Mucosa of descending colon (tissue), 3 donors: ENCODE results near the gene PPP2R2D. TPM values are rescaled to one million over a fixed set of nuclear protein-coding genes. Genes with fewer than 3 reads are reported as not detected.

Experiments used
- ATAC-seq: fragments of 200-7000 bp; cut with Tn5 transposase; one replicate; pipeline ENCODE4 v1.9.1; 2020; ENCODE audit warnings: mild to moderate bottlenecking, moderate library complexity
- DNase-seq, 3 donors: peaks; one replicate each; pipeline ENCODE4 v3.0.0-alpha.2; 2020
- H3K36me3 ChIP-seq: fragments of 200-600 bp; one replicate; pipeline ENCODE4 v1.8.0; 2021; ENCODE audit warnings: low read depth, mild to moderate bottlenecking
- H3K4me1 ChIP-seq: fragments of 200-600 bp; one replicate; pipeline ENCODE4 v1.8.0; 2021; ENCODE audit warnings: low read depth, mild to moderate bottlenecking
- H3K4me3 ChIP-seq: fragments of 200-600 bp; one replicate; pipeline ENCODE4 v1.8.0; 2021; ENCODE audit warnings: mild to moderate bottlenecking
- H3K9me3 ChIP-seq: fragments of 200-600 bp; one replicate; pipeline ENCODE4 v1.8.0; 2021; ENCODE audit warnings: mild to moderate bottlenecking
- CTCF ChIP-seq: fragments of 200-600 bp; IDR thresholded peaks from one replicate; pipeline ENCODE4 v1.8.0; 2022; ENCODE audit warnings: antibody characterized with exemption, mild to moderate bottlenecking
- intact Hi-C, 2 donors: fragments of 100-400 bp; cut with DNase I in 1 of 2; cut with micrococcal nuclease in 1 of 2; formaldehyde crosslinking; loops; one replicate each; pipeline versions ENCODE4 v1.11.0 to v1.11.1; 2022; cut with DNase I, micrococcal nuclease
- total RNA-seq, 3 donors: library from RNA; stranded (reverse); fragmentation: NEBNext Ultra II Directional in 2 of 3; extraction: Animal tissue kit (Norgen Biotek cat#: 25700) in 2 of 3; gene quantifications; one replicate each; pipeline versions ENCODE4 v1.2.1 to v1.2.4, GENCODE V29; 2021 to 2023
- donor health status: DM: no; HTN: no; CAD: no; lungs with moderate emphysema.
- donor health status: DM: no; HTN: no; CAD: no.
- donor health status: DM: no; HTN: yes; CAD: no.

Gene PPP2R2D
- total RNA-seq, 3 donors from 2014 or later: 27.8 to 34.4 (median 33.9) TPM

- Histone ChIP-seq H3K36me3 (no peaks in the 10 kb centered on the region), H3K4me1 (peaks cover 10% of the 10 kb centered on the region), H3K9me3 (no peaks in the 10 kb centered on the region), H3K4me3 (no peak overlapping the region)
- intact Hi-C loops: no loop called here
- TF ChIP-seq CTCF: no peak
- DNase-seq (no peak), ATAC-seq (no peak)
These were observed 35.9 kb downstream of the PPP2R2D start for GRCh38 chr10:131936736-131937135.

- no peaks in the 10 kb centered on the region for H3K36me3 ChIP-seq
- DNase-seq (no peak), ATAC-seq (no peak)
- no peaks in the 10 kb centered on the region for H3K9me3 ChIP-seq
- H3K4me3 ChIP-seq: no peak overlapping the region
- intact Hi-C loops: no loop called here
- TF ChIP-seq CTCF: no peak
- peaks cover 7% of the 10 kb centered on the region for H3K4me1 ChIP-seq
These were observed 37.0 kb downstream of the PPP2R2D start for GRCh38 chr10:131937836-131938235.

- no peak for ATAC-seq
- DNase-seq: no peak
These were observed 37.9 kb downstream of the PPP2R2D start for GRCh38 chr10:131938681-131939080.

GRCh38 chr10:131942455-131942854 lies 41.6 kb downstream of the PPP2R2D start:
- no peak for TF ChIP-seq CTCF
- ATAC-seq: no peak
- no peaks in the 10 kb centered on the region for H3K4me1 ChIP-seq
- H3K4me3 ChIP-seq: no peak overlapping the region
- no peaks in the 10 kb centered on the region for H3K36me3 ChIP-seq
- H3K9me3 ChIP-seq: no peaks in the 10 kb centered on the region
- no peak for DNase-seq
- intact Hi-C loops: no loop called here

More at GRCh38 chr10:131938681-131939080, 37.9 kb downstream of the PPP2R2D start:
- H3K36me3 ChIP-seq: no peaks in the 10 kb centered on the region
- TF ChIP-seq CTCF: no peak
- H3K4me3 ChIP-seq: no peak overlapping the region
- H3K4me1 ChIP-seq: no peaks in the 10 kb centered on the region
- intact Hi-C loops: no loop called here
- no peaks in the 10 kb centered on the region for H3K9me3 ChIP-seq

GRCh38 chr10:131943021-131943814 lies 42.4 kb downstream of the PPP2R2D start:
- H3K36me3 ChIP-seq: no peaks in the 10 kb centered on the region

More at GRCh38 chr10:131943021-131943814, 42.4 kb downstream of the PPP2R2D start:
- TF ChIP-seq CTCF: no peak
- Histone ChIP-seq H3K4me1 (no peaks in the 10 kb centered on the region), H3K4me3 (no peak overlapping the region), H3K9me3 (no peaks in the 10 kb centered on the region)
- DNase-seq (no peak), ATAC-seq (peak; percentile 71)
- intact Hi-C loops: no loop called here
